IPS DF 6.9 (cell line): Measurements from ENCODE around the gene GPR119.
"Not testable (repeated sequence)": the region's sequence is repeated elsewhere in the genome, so short reads cannot be mapped to it uniquely, and the experiment has no call there.

ENCODE experiments used
- DNase-seq: peaks from one replicate; pipeline ENCODE4 v3.0.0-alpha.2; 2013; ENCODE audit warnings: low read depth, low spot score
- H3K27ac ChIP-seq: one replicate; pipeline ENCODE4 v1.5.1; 2013; ENCODE audit warnings: low read length, control low read depth
- H3K27me3 ChIP-seq: 2 replicates; pipeline ENCODE4 v1.6.1; 2013; ENCODE audit warnings: mild to moderate bottlenecking, low read length; ENCODE audit not compliant: control insufficient read depth, insufficient read depth
- H3K36me3 ChIP-seq: 2 replicates; pipeline ENCODE4 v1.6.1; 2013; ENCODE audit warnings: low read length; ENCODE audit not compliant: control insufficient read depth, insufficient read depth
- H3K4me1 ChIP-seq: 2 replicates; pipeline ENCODE4 v1.6.1; 2013; ENCODE audit warnings: low read length; ENCODE audit not compliant: control insufficient read depth, insufficient read depth
- H3K4me3 ChIP-seq: 2 replicates; pipeline ENCODE4 v1.5.1; 2013; ENCODE audit warnings: mild to moderate bottlenecking, low read length
- H3K9me3 ChIP-seq: 2 replicates; pipeline ENCODE4 v1.6.1; 2013; ENCODE audit warnings: low read length, inconsistent platforms; ENCODE audit not compliant: control insufficient read depth, insufficient read depth
- WGBS: extraction: QIAGEN DNeasy Blood & Tissue Kit; methylation state at CpG from one replicate; pipeline ENCODE4 v1.1.7; 2013; ENCODE audit warnings: mixed read lengths, missing lambda C conversion rate; ENCODE audit not compliant: insufficient read length, insufficient coverage; 5-methylcytosine and 5-hydroxymethylcytosine counted together

GPR119 gene

DNA sequence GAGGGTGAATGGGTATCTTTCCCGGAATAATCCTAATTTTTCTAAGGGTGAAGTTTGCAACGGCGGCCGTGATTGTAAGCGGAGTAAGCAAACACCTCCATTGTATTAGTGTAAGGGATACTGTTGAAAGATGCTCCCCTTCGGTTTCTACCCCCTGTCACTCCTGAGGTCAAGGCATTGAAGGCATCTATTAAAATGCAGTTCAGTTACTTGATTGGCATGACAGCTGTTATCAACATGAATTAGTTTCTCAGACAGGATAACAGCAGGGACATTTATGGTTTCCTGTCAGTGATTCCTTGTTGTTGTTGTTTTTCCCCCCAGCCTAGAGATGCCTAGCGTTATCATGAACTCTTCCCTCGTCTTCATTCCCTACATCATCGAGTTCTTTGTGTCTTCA lies 45.2 kb downstream of the GPR119 start:
- peak overlapping the region; percentile 57; the same call in 1 of the 2 replicates for H3K4me3 ChIP-seq
- H3K36me3 ChIP-seq, result no peaks in the 10 kb centered on the region
- no CpG with 5 or more reads among the region's 9 CpGs for WGBS
- DNase-seq, result no peak
- no peaks in the 10 kb centered on the region for H3K9me3 ChIP-seq
- no peaks in the 10 kb centered on the region for H3K4me1 ChIP-seq
- H3K27ac ChIP-seq, result no peak overlapping the region
- H3K27me3 ChIP-seq, result no peaks in the 10 kb centered on the region

DNA sequence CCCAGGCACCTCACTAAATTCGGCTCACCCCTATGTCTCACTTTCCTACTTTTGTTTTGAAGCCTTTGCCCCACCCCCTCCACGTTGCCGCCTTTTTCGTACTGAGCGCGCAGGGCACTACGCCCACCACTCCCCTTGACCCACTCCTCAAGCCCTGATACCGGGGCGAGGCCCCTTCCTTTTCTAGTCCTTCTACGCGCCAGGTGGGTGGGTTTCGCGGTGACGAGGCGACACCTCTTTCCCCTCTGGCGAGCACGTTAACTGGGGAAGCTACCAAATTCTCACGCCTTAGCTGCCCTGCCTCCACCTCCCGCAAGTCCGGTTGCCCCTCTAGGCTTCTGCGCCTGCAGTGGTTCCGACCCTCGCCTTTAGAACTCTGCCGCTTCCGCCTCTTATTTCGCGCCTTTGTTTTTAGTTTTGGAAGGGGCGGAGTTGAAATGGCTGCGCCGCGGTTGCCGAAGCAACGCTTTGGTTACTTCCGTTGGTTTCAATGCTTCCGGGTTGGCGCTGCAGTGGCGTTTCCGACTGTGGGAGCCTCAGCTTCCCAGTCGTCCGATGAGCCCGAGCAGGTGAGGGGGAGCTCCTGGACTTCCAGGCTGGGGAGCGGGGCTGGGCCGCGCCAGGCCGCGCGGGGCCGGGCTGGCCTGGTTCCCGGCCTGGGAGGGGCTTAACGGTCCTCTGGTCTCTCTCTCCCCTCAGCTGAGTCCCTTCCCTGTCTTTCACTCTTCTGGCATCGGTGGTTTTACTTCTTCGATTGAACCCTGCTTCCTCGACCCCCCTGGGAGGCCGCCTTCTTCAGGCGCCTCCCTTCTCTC lies 45.9 kb downstream of the GPR119 start, which contains the start of gene SLC25A14:
Gene SLC25A14 (plus strand): TSS at position 512 of the 815 bp plus-strand sequence. CDS start 360 bp downstream, outside the sequence.
- no peaks in the 10 kb centered on the region for H3K9me3 ChIP-seq
- no peaks in the 10 kb centered on the region for H3K27me3 ChIP-seq
- no peak for DNase-seq
- no CpG with 5 or more reads among the region's 55 CpGs for WGBS
- H3K4me3 ChIP-seq, result peak within 1 kb of the TSS; percentile 57; the same call in 1 of the 2 replicates
- H3K36me3 ChIP-seq, result no peaks in the 10 kb centered on the region
- H3K27ac ChIP-seq, result no peak within 1 kb of the TSS
- H3K4me1 ChIP-seq, result no peaks in the 10 kb centered on the region

DNA sequence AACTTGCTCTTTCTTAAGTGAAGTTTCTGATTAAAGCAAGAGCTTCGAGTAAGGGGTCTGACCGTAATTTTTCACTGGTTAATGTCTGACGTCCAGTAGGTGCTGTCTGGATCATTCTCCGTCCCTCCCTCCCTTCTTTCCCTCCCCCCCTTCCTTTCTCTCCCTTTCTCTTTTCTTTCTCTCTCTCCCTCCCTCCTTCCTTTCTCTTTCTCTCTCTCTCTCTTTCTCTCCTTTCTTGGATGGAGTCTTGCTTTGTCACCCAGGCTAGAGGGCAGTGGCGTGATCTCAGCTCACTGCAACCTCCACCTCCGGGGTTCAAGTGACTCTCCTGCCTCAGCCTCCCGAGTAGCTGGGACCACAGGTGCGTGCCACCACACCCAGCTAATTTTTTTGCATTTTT lies 46.6 kb downstream of the GPR119 start:
- not testable (repeated sequence) for H3K4me1 ChIP-seq, H3K36me3 ChIP-seq, H3K27me3 ChIP-seq, H3K9me3 ChIP-seq, H3K27ac ChIP-seq, DNase-seq, H3K4me3 ChIP-seq
- no CpG with 5 or more reads among the region's 8 CpGs for WGBS

DNA sequence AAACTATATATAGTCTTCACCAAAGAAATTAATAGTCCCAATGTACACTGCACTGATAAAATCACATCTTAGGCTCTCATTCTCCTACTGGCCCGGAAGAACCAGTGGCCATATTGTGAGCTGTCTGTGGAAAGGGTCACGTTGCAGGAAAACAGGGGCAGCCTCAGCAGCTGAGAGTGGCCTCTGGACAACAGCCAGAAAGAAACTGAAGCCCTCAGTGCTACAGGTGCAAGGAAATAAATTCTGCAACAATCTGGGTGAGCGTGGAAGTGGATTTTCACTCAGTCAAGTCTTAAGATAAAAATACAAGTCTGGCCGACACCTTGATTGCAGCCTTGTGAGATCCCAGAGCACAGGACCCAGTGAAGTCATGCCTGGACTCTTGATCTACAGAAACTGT lies 48.9 kb downstream of the GPR119 start:
- no peaks in the 10 kb centered on the region for H3K27me3 ChIP-seq
- no peaks in the 10 kb centered on the region for H3K4me1 ChIP-seq
- H3K9me3 ChIP-seq, result no peaks in the 10 kb centered on the region
- no CpG with 5 or more reads among the region's 4 CpGs for WGBS
- no peak for DNase-seq
- no peak overlapping the region for H3K4me3 ChIP-seq
- H3K27ac ChIP-seq, result no peak overlapping the region
- H3K36me3 ChIP-seq, result no peaks in the 10 kb centered on the region
